ENCODE measurements around the gene GRAMD1B. TPM values are rescaled to one million over a fixed set of nuclear protein-coding genes. Genes with fewer than 3 reads are reported as not detected.

Gene GRAMD1B
- total RNA-seq, 1 donor from 2014 or later, result 15.0 TPM

GRCh38 chr11:123674297-123674696 is 244.2 kb downstream of the GRAMD1B start:
- H3K27ac Mint-ChIP-seq, result no peak overlapping the region
- no peak for TF ChIP-seq CTCF (IDR thresholded peaks at IDR 0.05)
- H3K4me1 Mint-ChIP-seq, result no peaks in the 10 kb centered on the region
- ChIA-PET CTCF (no interaction called here), POLR2A (no interaction called here)
- peaks cover 3% of the 10 kb centered on the region for H3K27me3 Mint-ChIP-seq
- no peaks in the 10 kb centered on the region for H3K9me3 Mint-ChIP-seq
- intact Hi-C loops (cut with micrococcal nuclease), result no loop called here
- no peak overlapping the region for H3K4me3 Mint-ChIP-seq
- DNase-seq (no peak), ATAC-seq (ENCODE audit: low read depth) (no peak)
- no peaks in the 10 kb centered on the region for H3K36me3 Mint-ChIP-seq (ENCODE audit: low read depth)

Other genes starting within 250 kb of the GRAMD1B start
- not detected in 2 replicates for gene CLMP, start 235.0 kb upstream of the GRAMD1B start, total RNA-seq
- not detected in 2 replicates for gene SCN3B, start 224.4 kb downstream of the GRAMD1B start, total RNA-seq

Measured in activated B cell treated with CpG ODN at 0.5 μM for 24 hours (primary cell).